Astrocyte (in vitro differentiated cells and primary cell): ENCODE data around the gene FANCE. TPM values are rescaled to one million over a fixed set of nuclear protein-coding genes. Genes with fewer than 3 reads are reported as not detected.

ENCODE experiments used
- DNase-seq: peaks from one replicate; pipeline ENCODE4 v3.0.0-alpha.2; 2010; ENCODE audit warnings: low read depth
- FAIRE-seq: peaks from 2 replicates; lab custom pipeline; 2011; peaks lifted over from hg19 to GRCh38; lab: Jason Lieb, UNC
- H2AFZ ChIP-seq: 2 replicates; pipeline ENCODE4 v1.6.0; 2012; ENCODE audit warnings: low read depth, low read length, inconsistent platforms
- H3K27ac ChIP-seq: 2 replicates; pipeline ENCODE4 v1.5.1; 2011; ENCODE audit warnings: low read depth, low read length, inconsistent platforms
- H3K27me3 ChIP-seq: 2 replicates; pipeline ENCODE4 v1.6.0; 2011; ENCODE audit warnings: low read length, inconsistent platforms; ENCODE audit not compliant: insufficient read depth
- H3K36me3 ChIP-seq: 2 replicates; pipeline ENCODE4 v1.5.1; 2011; ENCODE audit warnings: low read length, inconsistent platforms; ENCODE audit not compliant: insufficient read depth
- H3K4me1 ChIP-seq: 2 replicates; pipeline ENCODE4 v1.5.1; 2011; ENCODE audit warnings: low read length, inconsistent platforms; ENCODE audit not compliant: insufficient read depth
- H3K4me2 ChIP-seq: 2 replicates; pipeline ENCODE4 v1.6.0; 2012; ENCODE audit warnings: low read length, inconsistent platforms
- H3K4me3 ChIP-seq: 2 replicates; pipeline ENCODE4 v1.5.1; 2011; ENCODE audit warnings: low read depth, mild to moderate bottlenecking, low read length, inconsistent platforms; ENCODE audit not compliant: insufficient read depth
- H3K79me2 ChIP-seq: 2 replicates; pipeline ENCODE4 v1.6.0; 2012; ENCODE audit warnings: mild to moderate bottlenecking, low read length, inconsistent platforms; ENCODE audit not compliant: insufficient read depth
- H3K9ac ChIP-seq: 2 replicates; pipeline ENCODE4 v1.6.0; 2012; ENCODE audit warnings: mild to moderate bottlenecking, low read length, inconsistent platforms
- H3K9me3 ChIP-seq: 2 replicates; pipeline ENCODE4 v1.5.1; 2012; ENCODE audit warnings: low read depth, mild to moderate bottlenecking, low read length, inconsistent platforms; ENCODE audit not compliant: insufficient read depth
- H4K20me1 ChIP-seq: 2 replicates; pipeline ENCODE4 v1.6.0; 2012; ENCODE audit warnings: low read length, inconsistent platforms; ENCODE audit not compliant: insufficient read depth
- H3K27ac Mint-ChIP-seq: one replicate; pipeline ENCODE4 v1.8.0; 2021; ENCODE audit warnings: mild to moderate bottlenecking, mixed read lengths; ENCODE audit not compliant: unreplicated experiment
- H3K27me3 Mint-ChIP-seq: one replicate; pipeline ENCODE4 v1.8.0; 2021; ENCODE audit warnings: low read depth, mixed read lengths; ENCODE audit not compliant: unreplicated experiment
- H3K36me3 Mint-ChIP-seq: one replicate; pipeline ENCODE4 v1.8.0; 2021; ENCODE audit warnings: low read depth, mixed read lengths; ENCODE audit not compliant: unreplicated experiment
- H3K4me1 Mint-ChIP-seq: one replicate; pipeline ENCODE4 v1.8.0; 2021; ENCODE audit warnings: low read depth, mixed read lengths; ENCODE audit not compliant: unreplicated experiment
- H3K4me3 Mint-ChIP-seq: one replicate; pipeline ENCODE4 v1.8.0; 2021; ENCODE audit warnings: mild to moderate bottlenecking, moderate library complexity, mixed read lengths; ENCODE audit not compliant: unreplicated experiment
- H3K9me3 Mint-ChIP-seq: one replicate; pipeline ENCODE4 v1.8.0; 2021; ENCODE audit warnings: mild to moderate bottlenecking, mixed read lengths; ENCODE audit not compliant: unreplicated experiment
- EZH2 ChIP-seq: IDR thresholded peaks from 2 replicates; pipeline ENCODE4 v1.6.1; 2012; ENCODE audit warnings: mild to moderate bottlenecking, low read length, inconsistent platforms; ENCODE audit not compliant: insufficient read depth
- total RNA-seq: library from RNA; stranded (reverse); gene quantifications from 2 replicates; pipeline ENCODE4 v1.2.1, GENCODE V29; 2021
- TF ChIP-seq, protein P1 (sequence below): IDR thresholded peaks from 2 replicates; pipeline ENCODE4 v1.5.1; 2011; ENCODE audit warnings: low read depth, mild to moderate bottlenecking, inconsistent platforms, low read length, moderate library complexity; ENCODE audit not compliant: insufficient read depth

The FANCE gene
- total RNA-seq, 1 donor from 2014 or later: 2.9 TPM

- no peak for FAIRE-seq
- TF ChIP-seq, protein P1, sequence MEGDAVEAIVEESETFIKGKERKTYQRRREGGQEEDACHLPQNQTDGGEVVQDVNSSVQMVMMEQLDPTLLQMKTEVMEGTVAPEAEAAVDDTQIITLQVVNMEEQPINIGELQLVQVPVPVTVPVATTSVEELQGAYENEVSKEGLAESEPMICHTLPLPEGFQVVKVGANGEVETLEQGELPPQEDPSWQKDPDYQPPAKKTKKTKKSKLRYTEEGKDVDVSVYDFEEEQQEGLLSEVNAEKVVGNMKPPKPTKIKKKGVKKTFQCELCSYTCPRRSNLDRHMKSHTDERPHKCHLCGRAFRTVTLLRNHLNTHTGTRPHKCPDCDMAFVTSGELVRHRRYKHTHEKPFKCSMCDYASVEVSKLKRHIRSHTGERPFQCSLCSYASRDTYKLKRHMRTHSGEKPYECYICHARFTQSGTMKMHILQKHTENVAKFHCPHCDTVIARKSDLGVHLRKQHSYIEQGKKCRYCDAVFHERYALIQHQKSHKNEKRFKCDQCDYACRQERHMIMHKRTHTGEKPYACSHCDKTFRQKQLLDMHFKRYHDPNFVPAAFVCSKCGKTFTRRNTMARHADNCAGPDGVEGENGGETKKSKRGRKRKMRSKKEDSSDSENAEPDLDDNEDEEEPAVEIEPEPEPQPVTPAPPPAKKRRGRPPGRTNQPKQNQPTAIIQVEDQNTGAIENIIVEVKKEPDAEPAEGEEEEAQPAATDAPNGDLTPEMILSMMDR: no peak
- no peak for TF ChIP-seq EZH2
- Histone ChIP-seq H3K4me1 (peaks cover 24% of the 10 kb centered on the region), H3K9ac (peak overlapping the region; percentile 94), H2AFZ (no peak overlapping the region), H3K27me3 (no peaks in the 10 kb centered on the region), H3K36me3 (peaks cover 33% of the 10 kb centered on the region), H3K27ac (peak overlapping the region; percentile 88), H3K9me3 (no peaks in the 10 kb centered on the region), H3K4me2 (peak overlapping the region; percentile 98), H4K20me1 (peaks cover 55% of the 10 kb centered on the region), H3K4me3 (peak overlapping the region; percentile 99), H3K79me2 (peaks cover 49% of the 10 kb centered on the region)
- peaks cover 9% of the 10 kb centered on the region for H3K4me1 Mint-ChIP-seq
- no peaks in the 10 kb centered on the region for H3K27me3 Mint-ChIP-seq
- DNase-seq: no peak
- peak overlapping the region; percentile 85 for H3K27ac Mint-ChIP-seq
- H3K36me3 Mint-ChIP-seq: peaks cover 29% of the 10 kb centered on the region
- peaks cover 7% of the 10 kb centered on the region for H3K9me3 Mint-ChIP-seq
- peak overlapping the region; percentile 100 for H3K4me3 Mint-ChIP-seq
These were observed 17.0 kb downstream of the FANCE start for GRCh38 chr6:35468980-35469750.

DNA sequence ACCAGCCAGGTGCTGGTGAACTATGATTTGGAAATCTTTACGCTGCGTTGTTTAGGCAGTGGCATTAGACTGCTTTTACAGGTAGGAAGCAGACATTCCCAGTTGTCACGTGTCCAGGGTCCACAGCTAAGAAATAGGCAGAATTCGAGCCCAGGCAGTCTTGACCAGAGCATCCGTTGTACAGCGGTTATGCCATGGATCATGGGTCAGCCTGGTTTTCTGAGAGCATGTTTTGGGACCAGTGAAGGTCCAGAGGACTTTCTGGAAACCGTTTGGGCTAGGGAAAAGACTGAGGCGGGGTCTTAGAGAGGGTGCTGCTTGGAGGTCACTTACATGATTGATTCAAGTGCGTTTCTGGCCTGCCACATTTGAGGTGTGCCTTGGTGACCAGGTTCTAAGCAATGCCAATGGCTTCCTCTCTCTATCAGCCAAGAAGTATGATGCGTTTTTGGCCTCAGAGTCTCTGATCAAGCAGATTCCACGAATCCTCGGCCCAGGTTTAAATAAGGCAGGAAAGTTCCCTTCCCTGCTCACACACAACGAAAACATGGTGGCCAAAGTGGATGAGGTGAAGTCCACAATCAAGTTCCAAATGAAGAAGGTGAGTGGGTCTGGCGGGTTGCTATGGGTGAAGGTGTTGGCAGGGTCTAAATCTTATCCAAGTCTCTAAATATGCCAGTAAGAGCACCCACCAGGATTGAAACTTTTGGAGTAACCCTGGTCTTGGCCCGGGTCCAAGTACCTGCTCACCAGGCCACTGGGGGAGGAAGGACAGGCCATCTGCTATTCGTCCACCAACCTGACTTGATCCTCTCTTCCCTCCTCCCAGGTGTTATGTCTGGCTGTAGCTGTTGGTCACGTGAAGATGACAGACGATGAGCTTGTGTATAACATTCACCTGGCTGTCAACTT lies 17.9 kb downstream of the FANCE start:
- DNase-seq (no peak), FAIRE-seq (no peak)
- H3K4me1 Mint-ChIP-seq: peaks cover 9% of the 10 kb centered on the region
- H3K27me3 ChIP-seq: no peaks in the 10 kb centered on the region
- H3K79me2 ChIP-seq: peaks cover 49% of the 10 kb centered on the region
- peaks cover 7% of the 10 kb centered on the region for H3K9me3 Mint-ChIP-seq
- peak overlapping the region; percentile 85 for H3K27ac Mint-ChIP-seq
- no peaks in the 10 kb centered on the region for H3K9me3 ChIP-seq
- TF ChIP-seq, protein P1: no peak
- no peak for TF ChIP-seq EZH2
- H3K36me3 Mint-ChIP-seq: peaks cover 27% of the 10 kb centered on the region
- H3K4me2 ChIP-seq: peak overlapping the region; percentile 98
- H3K4me3 ChIP-seq: peak overlapping the region; percentile 99
- H3K27ac ChIP-seq: peak overlapping the region; percentile 88
- peaks cover 24% of the 10 kb centered on the region for H3K4me1 ChIP-seq
- H3K36me3 ChIP-seq: peaks cover 33% of the 10 kb centered on the region
- peak overlapping the region; percentile 100 for H3K4me3 Mint-ChIP-seq
- H3K27me3 Mint-ChIP-seq: no peaks in the 10 kb centered on the region
- H4K20me1 ChIP-seq: peaks cover 64% of the 10 kb centered on the region
- H2AFZ ChIP-seq: no peak overlapping the region
- H3K9ac ChIP-seq: peak overlapping the region; percentile 94
